A172 (cell line): ENCODE results near the gene NCR1. TPM values are rescaled to one million over a fixed set of nuclear protein-coding genes. Genes with fewer than 3 reads are reported as not detected.

ENCODE experiments used
- total RNA-seq: library from RNA; depleted of rRNA; stranded (reverse); fragments of >200 nt; shearing (Covaris generic); gene quantifications from 2 replicates; pipeline ENCODE4 v1.2.3, GENCODE V29; 2014; rRNA removed

NCR1 gene
- total RNA-seq, 1 experiment from 2014 or later, result not detected

Other genes starting within 250 kb of the NCR1 start
- gene LILRB4, start 243.2 kb upstream of the NCR1 start, total RNA-seq, result not detected in 2 replicates
- not detected in 2 replicates for gene KIR3DL3, start 181.7 kb upstream of the NCR1 start, total RNA-seq
- gene KIR2DL3, start 167.6 kb upstream of the NCR1 start, total RNA-seq, result not detected in 2 replicates
- gene KIR2DL1, start 136.4 kb upstream of the NCR1 start, total RNA-seq, result not detected in 2 replicates
- gene KIR2DL4, start 102.5 kb upstream of the NCR1 start, total RNA-seq, result not detected in 2 replicates
- not detected in 2 replicates for gene KIR3DL1, start 89.7 kb upstream of the NCR1 start, total RNA-seq
- not detected in 2 replicates for gene KIR2DS4, start 73.5 kb upstream of the NCR1 start, total RNA-seq
- not detected in 2 replicates for gene KIR3DL2, start 55.7 kb upstream of the NCR1 start, total RNA-seq
- gene FCAR, start 31.9 kb upstream of the NCR1 start, total RNA-seq, result not detected in 2 replicates
- gene NLRP7, start 41.4 kb downstream of the NCR1 start, total RNA-seq, result not detected in 2 replicates
- not detected in 2 replicates for gene NLRP2, start 60.2 kb downstream of the NCR1 start, total RNA-seq
- gene GP6, start 132.1 kb downstream of the NCR1 start, total RNA-seq, result 0.07 and 0.48 TPM in 2 replicates
- 10.0 and 11.2 TPM in 2 replicates for gene RDH13, start 157.0 kb downstream of the NCR1 start, total RNA-seq
- 4.0 and 9.8 TPM in 2 replicates for gene EPS8L1, start 169.7 kb downstream of the NCR1 start, total RNA-seq
- 85.7 and 87.4 TPM in 2 replicates for gene PPP1R12C, start 211.5 kb downstream of the NCR1 start, total RNA-seq
- 467 and 500 TPM in 2 replicates for gene TNNT1, start 243.1 kb downstream of the NCR1 start, total RNA-seq